Natural killer cell (primary cell): ENCODE results near the gene C16orf90. TPM values are rescaled to one million over a fixed set of nuclear protein-coding genes. Genes with fewer than 3 reads are reported as not detected.

Experiments
- ATAC-seq, 3 donors: fragments of 150-1000 bp in 2 of 3; fragments of 200-7000 bp in 1 of 3; cut with Tn5 transposase; 1 replicate in 1 of 3; 2 replicates in 2 of 3; pipeline ENCODE4 v1.10.0; 2021; ENCODE audit warnings: mild to moderate bottlenecking in 2 of 3, moderate library complexity in 2 of 3
- DNase-seq, 2 donors: peaks; one replicate each; pipeline versions ENCODE4 v3.0.0 to v3.0.0-alpha.2; 2013 to 2021; ENCODE audit warnings: mixed read lengths in 1 of 2
- H3K27ac ChIP-seq: one replicate; pipeline ENCODE4 v1.5.1; 2013; ENCODE audit warnings: mild to moderate bottlenecking, low read length
- H3K27me3 ChIP-seq: one replicate; pipeline ENCODE4 v1.6.1; 2013; ENCODE audit warnings: low read length; ENCODE audit not compliant: control insufficient read depth, insufficient read depth
- H3K36me3 ChIP-seq: one replicate; pipeline ENCODE4 v1.6.1; 2013; ENCODE audit warnings: low read length; ENCODE audit not compliant: control insufficient read depth, insufficient read depth
- H3K4me1 ChIP-seq: one replicate; pipeline ENCODE4 v1.6.1; 2013; ENCODE audit warnings: low read length; ENCODE audit not compliant: control insufficient read depth, insufficient read depth
- H3K4me3 ChIP-seq: one replicate; pipeline ENCODE4 v1.5.1; 2013; ENCODE audit warnings: low read length
- H3K9me3 ChIP-seq: one replicate; pipeline ENCODE4 v1.6.1; 2013; ENCODE audit warnings: low read length; ENCODE audit not compliant: control insufficient read depth, insufficient read depth
- H3K27ac Mint-ChIP-seq, 2 donors: one replicate each; pipeline ENCODE4 v1.8.0; 2022; ENCODE audit warnings: mild to moderate bottlenecking in 2 of 2, mixed read lengths in 2 of 2, moderate library complexity in 1 of 2
- H3K27me3 Mint-ChIP-seq, 2 donors: one replicate each; pipeline ENCODE4 v1.8.0; 2022; ENCODE audit warnings: low read depth in 2 of 2, mixed read lengths in 2 of 2
- H3K36me3 Mint-ChIP-seq: one replicate; pipeline ENCODE4 v1.8.0; 2022; ENCODE audit warnings: mixed read lengths
- H3K4me1 Mint-ChIP-seq, 2 donors: one replicate each; pipeline ENCODE4 v1.8.0; 2022; ENCODE audit warnings: mixed read lengths in 2 of 2
- H3K4me3 Mint-ChIP-seq: one replicate; pipeline ENCODE4 v1.8.0; 2022; ENCODE audit warnings: mild to moderate bottlenecking, moderate library complexity, mixed read lengths
- H3K9me3 Mint-ChIP-seq, 2 donors: one replicate each; pipeline ENCODE4 v1.8.0; 2022; ENCODE audit warnings: mixed read lengths in 2 of 2
- CTCF ChIP-seq: fragments of 200-600 bp; IDR thresholded peaks from one replicate; pipeline ENCODE4 v1.8.0; 2022; ENCODE audit warnings: antibody characterized with exemption
- WGBS: methylation state at CpG from one replicate; pipeline ENCODE4 v1.1.7; 2013; ENCODE audit warnings: missing lambda C conversion rate; ENCODE audit not compliant: insufficient coverage; 5-methylcytosine and 5-hydroxymethylcytosine counted together
- intact Hi-C: fragments of 100-400 bp; cut with micrococcal nuclease; formaldehyde crosslinking; loops from one replicate; pipeline ENCODE4 v1.14.2; 2022
- total RNA-seq, 4 donors: library from RNA; stranded (reverse); fragments of 120-200 nt in 1 of 4; gene quantifications; one replicate each; pipeline versions ENCODE4 v1.2.3 to v1.2.4, GENCODE V29; 2013 to 2022

C16orf90 gene
- total RNA-seq, 3 donors from 2014 or later (not counting 1 experiment from before 2014, with no cell fraction given), result not detected

- H3K27ac Mint-ChIP-seq, result no peak overlapping the region
- ATAC-seq (no peak), DNase-seq (no peak)
- no peaks in the 10 kb centered on the region for H3K27me3 ChIP-seq
- 92% methylated on average over 6 of the region's 6 CpGs for WGBS
- H3K36me3 ChIP-seq, result peaks cover 18% of the 10 kb centered on the region
- no peak overlapping the region for H3K27ac ChIP-seq
- H3K4me1 Mint-ChIP-seq, result no peaks in the 10 kb centered on the region
- no peaks in the 10 kb centered on the region for H3K4me1 ChIP-seq
- no peaks in the 10 kb centered on the region for H3K27me3 Mint-ChIP-seq
- H3K4me3 Mint-ChIP-seq, result no peak overlapping the region
- TF ChIP-seq CTCF, result no peak
- no peaks in the 10 kb centered on the region for H3K9me3 ChIP-seq
- intact Hi-C loops, result no loop called here
- no peak overlapping the region for H3K4me3 ChIP-seq
- peaks cover 7% of the 10 kb centered on the region for H3K36me3 Mint-ChIP-seq
- H3K9me3 Mint-ChIP-seq, result no peaks in the 10 kb centered on the region
These were observed 23.1 kb upstream of the C16orf90 start for GRCh38 chr16:3518292-3518985.

GRCh38 chr16:3515897-3516296 lies 20.6 kb upstream of the C16orf90 start:
- no peak overlapping the region for H3K27ac Mint-ChIP-seq
- Histone ChIP-seq H3K27ac (no peak overlapping the region), H3K36me3 (peaks cover 21% of the 10 kb centered on the region), H3K4me1 (no peaks in the 10 kb centered on the region), H3K4me3 (no peak overlapping the region), H3K9me3 (no peaks in the 10 kb centered on the region), H3K27me3 (no peaks in the 10 kb centered on the region)
- no peak overlapping the region for H3K4me3 Mint-ChIP-seq
- peaks cover 7% of the 10 kb centered on the region for H3K36me3 Mint-ChIP-seq
- no peaks in the 10 kb centered on the region for H3K27me3 Mint-ChIP-seq
- no peak for TF ChIP-seq CTCF
- no peaks in the 10 kb centered on the region for H3K9me3 Mint-ChIP-seq
- H3K4me1 Mint-ChIP-seq, result no peaks in the 10 kb centered on the region
- DNase-seq (no peak), ATAC-seq (no peak)
- 98% methylated on average over 3 of the region's 4 CpGs for WGBS
- intact Hi-C loops, result no loop called here

DNA sequence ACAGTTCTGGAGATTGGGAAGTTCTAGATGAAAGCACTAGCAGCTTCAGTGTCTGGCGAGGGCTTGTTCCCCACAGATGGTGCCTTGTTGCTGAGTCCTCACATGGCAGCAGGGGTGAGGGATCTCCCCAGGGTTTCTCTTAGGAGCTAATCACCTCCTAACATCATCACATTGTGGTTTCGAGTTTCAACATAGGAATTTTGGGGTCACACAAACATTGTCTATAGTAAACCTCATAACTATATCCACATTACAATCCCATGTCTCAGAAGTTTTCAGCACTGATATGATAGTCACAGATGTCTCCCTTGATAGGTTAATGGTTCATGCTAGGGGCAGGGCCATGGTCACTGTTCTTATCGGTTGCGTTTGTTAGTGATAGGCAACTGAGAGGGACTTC lies 19.3 kb upstream of the C16orf90 start:
- H3K36me3 Mint-ChIP-seq, result peaks cover 3% of the 10 kb centered on the region
- H3K36me3 ChIP-seq, result peaks cover 21% of the 10 kb centered on the region
- no peak overlapping the region for H3K4me3 Mint-ChIP-seq
- peaks cover 11% of the 10 kb centered on the region for H3K4me1 ChIP-seq
- H3K4me3 ChIP-seq, result no peak overlapping the region
- no peaks in the 10 kb centered on the region for H3K9me3 Mint-ChIP-seq
- WGBS, result 88% methylated on average over 4 of the region's 4 CpGs
- H3K4me1 Mint-ChIP-seq, result no peaks in the 10 kb centered on the region
- no peak for ATAC-seq
- no peak overlapping the region for H3K27ac Mint-ChIP-seq
- intact Hi-C loops, result no loop called here
- DNase-seq, result no peak
- H3K27me3 Mint-ChIP-seq, result no peaks in the 10 kb centered on the region
- no peak overlapping the region for H3K27ac ChIP-seq
- TF ChIP-seq CTCF, result no peak
- no peaks in the 10 kb centered on the region for H3K9me3 ChIP-seq
- H3K27me3 ChIP-seq, result no peaks in the 10 kb centered on the region
